ENCODE results near the gene ZCCHC7.

Gene ZCCHC7

GRCh38 chr9:37342493-37342892, 222.1 kb downstream of the ZCCHC7 start:
- DNase-seq, result no peak

DNA sequence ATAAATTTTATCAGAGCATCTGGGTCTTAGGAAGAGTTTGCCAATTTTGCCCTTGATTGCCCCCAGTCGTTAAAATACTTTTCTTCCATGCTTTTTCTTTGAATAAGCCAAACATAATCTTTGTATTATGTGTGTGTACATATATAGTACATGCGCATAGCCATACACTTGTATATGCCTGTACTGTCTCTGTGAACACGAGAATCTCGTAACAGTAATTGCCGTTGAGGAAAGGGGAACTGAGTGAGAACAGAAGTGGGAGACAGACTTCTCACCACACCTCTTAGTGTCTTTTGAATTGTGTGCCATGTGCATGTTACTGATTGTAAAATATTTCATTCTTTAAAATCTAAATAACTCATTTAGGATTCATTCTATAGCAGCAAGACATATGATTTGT, 222.5 kb downstream of the ZCCHC7 start:
- no peak for DNase-seq

DNA sequence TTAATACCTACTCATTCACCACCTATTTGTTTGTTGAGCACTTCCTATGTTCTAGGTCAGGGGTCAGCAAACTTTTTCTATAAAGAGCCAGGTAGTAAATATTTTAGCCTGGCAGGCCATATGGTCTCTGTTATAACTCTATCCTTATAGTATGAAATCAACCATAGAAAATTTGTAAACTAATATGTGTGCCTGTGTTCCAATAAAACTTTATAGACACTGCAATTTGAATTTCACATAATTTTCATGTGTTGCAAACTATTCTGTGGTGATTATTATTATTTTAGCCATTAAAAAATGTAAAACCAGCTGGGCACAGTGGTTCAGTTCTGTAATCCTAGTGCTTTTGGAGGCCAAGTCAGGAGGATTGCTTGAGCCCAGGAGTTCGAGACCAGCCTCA, 223.3 kb downstream of the ZCCHC7 start:
- DNase-seq, result no peak

GRCh38 chr9:37345038-37345437, 224.7 kb downstream of the ZCCHC7 start:
- no peak for DNase-seq

DNA sequence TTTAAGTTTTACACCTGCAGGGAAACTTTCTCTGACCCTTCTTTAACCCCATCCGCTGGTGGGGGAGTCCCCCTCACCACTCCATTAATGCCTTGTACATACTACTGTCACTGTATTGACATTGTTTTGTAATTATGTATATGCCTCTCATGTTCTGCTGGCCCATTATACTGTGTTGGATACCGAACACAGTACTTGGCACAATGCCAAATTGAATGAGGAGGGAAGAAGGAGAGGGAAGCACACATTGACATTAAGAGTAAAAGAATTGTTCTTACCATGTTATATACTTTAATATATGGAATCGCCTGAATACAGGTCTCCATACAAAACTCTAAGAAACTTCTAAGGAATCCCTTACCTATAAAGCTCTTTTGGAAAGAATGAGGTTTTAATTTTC, 228.5 kb downstream of the ZCCHC7 start:
- no peak for DNase-seq

DNA sequence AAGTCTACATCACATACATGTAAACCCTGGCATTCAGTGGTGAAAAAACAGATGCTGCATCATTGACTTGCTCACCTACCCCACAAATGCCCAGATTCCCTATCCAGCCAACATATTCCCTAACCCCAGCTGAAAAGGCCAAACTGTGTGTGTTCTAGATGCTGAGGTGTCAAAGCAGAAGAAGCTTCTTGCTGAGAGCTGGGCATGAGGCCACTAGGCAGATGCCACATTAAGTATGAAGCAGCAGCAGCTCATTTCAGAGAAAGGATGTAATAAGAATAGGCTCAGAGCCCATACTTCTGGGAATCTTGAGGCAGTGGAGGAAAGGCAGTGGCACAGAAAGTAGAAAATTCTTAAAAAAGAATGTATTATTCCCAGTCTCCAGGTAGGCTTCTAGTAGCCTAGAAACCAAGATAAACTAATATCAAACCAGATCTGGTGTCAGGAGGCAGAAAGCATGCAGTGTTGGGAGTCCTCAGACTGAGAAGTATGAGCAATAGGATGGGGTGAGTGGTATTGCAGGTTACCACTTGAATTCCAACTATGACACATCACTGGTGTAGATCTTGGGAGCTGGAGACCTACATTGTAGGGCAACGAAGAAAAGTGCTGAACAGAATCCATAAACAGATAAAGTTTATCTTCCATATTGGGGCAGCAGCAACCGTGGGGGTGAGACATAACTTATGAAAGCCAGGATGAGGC, 230.3 kb downstream of the ZCCHC7 start:
- no peak for DNase-seq

DNA sequence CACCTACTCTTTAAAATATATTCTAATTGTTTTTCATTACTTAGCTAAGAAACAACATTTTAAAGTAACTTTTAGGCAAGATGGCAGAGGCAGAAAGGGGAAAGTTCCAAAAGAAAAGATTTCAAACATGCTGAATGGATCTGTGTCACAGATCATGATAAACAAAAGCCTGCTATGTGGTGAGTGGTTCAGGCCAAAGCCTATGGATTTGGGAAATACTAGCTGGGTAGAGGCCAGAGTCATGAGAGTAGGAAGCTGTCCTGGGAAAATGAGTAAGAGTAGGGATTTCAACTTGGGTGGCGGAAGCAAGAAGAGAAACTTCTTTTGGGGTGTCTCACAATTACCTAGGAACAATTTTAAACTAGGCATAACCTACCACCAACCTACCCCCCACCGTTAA, 233.4 kb downstream of the ZCCHC7 start:
- DNase-seq, result no peak

- no peak for DNase-seq
Observed at GRCh38 chr9:37362430-37362829, 242.1 kb downstream of the ZCCHC7 start.

- no peak for DNase-seq
Observed at GRCh38 chr9:37363124-37363523, 242.8 kb downstream of the ZCCHC7 start.

DNA sequence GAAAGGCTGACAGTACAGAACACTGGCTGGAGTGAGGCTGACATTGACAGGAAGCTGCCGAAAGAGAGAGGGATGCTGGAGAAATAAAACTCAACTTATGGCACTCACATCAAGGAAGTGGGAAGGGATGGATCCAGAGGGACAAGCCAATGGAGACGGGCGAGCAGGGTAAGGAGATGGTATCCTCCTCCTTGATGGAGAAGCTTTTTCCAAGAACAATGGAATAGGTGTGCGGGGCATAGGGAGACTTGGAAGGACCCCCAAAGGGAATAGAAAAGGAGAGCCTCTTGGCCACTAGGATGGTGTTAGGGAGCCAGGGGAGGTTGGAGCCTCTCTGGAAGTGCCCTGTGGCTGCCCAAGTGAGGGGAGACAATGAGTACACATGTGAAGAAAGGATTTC, 243.8 kb downstream of the ZCCHC7 start:
- no peak for DNase-seq

- peak in 1 of 2 experiments; percentile 38 for DNase-seq
Observed at GRCh38 chr9:37364751-37365360, 244.5 kb downstream of the ZCCHC7 start.

- DNase-seq, result peak in 1 of 2 experiments; percentile 5
Observed at GRCh38 chr9:37369671-37370070, 249.3 kb downstream of the ZCCHC7 start.

DNA sequence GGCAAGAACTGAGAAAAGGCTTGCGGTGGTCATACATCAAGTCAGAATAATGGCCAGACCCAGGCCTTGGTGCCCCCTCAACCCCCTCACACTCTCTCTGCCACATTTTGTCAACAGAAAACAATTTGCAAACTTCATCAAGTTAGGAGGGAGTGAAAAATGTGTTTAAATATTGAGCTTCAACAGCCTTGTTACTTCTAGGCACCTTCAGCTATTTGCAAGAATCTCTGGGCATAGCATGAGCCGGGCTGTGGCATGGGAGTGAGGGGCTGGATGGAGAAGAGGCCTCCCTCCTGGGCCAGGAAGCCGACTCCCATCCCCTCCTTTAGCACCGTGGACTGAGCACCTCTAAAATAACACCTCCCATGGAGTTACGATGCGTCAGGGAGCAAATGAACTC, 249.9 kb downstream of the ZCCHC7 start:
- no peak for DNase-seq

- DNase-seq, result peak; percentile 23 to 52
Observed at GRCh38 chr9:37370968-37371563, 250.7 kb downstream of the ZCCHC7 start.

DNA sequence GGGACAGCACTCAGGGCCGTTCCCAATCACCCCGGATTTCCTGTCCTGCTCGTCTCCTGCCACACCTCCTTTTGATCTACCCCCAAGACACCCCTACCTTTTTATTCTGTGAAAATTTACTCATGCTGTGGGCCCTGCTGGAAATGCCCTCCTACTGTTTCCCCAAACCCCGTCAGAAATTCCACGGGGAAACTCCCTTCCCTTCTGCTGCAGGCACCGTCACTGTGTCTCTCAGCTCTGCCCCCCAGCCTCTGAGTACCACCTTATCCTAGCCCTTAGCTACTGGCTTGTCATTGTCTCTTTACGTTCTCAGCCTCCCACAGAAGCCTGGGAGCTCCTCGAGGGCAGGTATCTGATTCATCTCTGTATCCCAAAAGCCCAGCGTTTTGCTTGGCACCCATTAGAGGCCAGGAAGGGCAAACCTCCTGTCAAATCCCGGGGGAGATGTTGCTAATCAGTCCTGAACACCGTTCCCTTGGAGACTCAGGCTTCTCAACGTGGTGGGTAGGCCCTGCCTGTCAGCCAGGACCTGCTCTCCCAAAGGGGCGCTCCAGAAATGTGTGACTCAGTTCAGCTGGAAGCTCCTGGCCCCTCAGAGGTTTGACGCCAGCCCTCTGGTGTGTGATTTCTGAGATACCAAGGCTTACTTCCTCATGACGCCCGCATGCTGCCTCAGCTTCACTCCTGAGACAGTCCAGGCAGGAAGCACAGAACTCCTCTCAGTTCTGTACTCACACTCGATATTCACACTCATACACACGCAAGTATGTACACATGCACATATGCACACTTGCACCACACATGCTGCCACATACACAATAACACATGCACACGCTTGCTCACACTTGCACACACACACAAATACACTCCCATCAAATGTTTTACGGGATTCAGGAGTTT, 251.4 kb downstream of the ZCCHC7 start:
- DNase-seq, result peak in 1 of 2 experiments; percentile 49

DNA sequence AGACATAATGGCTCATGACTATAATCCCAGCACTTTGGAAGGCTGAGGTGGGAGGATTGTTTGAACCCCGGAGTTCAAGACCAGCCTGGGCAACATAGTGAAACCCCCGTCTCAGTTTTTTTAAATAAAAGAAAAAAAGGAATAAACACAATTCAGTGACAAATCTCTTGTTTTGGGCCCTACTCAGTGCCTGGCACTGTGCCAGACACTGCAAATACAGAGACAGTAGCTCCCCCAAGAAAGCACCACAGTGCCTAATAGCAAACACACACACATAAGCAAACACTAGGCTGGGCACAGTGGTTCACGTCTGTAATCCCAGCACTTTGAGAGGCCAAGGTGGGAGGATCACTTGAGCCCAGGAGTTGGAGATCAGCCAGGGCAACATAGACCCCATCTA, 252.5 kb downstream of the ZCCHC7 start:
- DNase-seq, result no peak

DNA sequence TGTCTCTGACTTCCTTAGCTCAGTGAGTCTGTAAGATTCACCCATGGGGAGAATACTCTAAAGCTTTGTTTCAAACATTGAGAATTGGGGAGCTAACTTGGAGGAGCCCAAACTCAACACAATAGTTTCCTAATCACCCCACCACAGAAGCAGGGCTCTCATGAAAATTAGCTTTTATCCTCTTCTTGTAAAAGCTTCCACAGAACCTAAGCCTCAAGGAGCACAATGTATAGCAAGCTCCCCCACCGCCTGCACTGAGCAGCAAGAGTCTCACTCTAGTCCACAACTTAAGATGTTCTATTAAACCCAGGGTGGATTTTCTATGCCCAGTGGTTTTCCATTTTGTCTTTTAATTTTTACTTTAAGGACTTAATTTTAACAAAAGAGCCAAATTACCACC, 253.2 kb downstream of the ZCCHC7 start:
- DNase-seq, result no peak

GRCh38 chr9:37374892-37375291, 254.5 kb downstream of the ZCCHC7 start:
- no peak for DNase-seq

- no peak for DNase-seq
Observed at GRCh38 chr9:37377688-37378612, 257.6 kb downstream of the ZCCHC7 start.

GRCh38 chr9:37378613-37379004, 258.2 kb downstream of the ZCCHC7 start:
- DNase-seq, result no peak

DNA sequence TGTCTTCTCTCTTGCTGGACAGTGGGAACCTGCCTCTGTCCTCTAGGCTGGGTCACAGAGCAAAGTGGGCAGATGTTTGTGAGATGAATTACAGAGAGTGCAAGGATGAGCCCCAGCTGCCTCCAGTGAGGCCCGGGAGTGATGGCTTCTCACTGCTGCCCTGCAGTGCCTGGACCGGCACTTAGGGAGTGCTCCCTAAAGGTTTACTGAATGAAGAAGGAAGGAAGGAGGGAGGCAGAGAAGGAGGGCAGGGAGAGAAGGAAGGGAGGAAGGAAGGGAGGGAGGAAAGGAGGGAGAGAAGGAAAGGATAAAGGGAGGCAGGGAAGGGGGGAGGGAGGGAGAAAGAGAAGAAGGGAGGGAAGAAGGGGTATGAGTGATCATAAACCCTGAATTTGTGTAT, 259.5 kb downstream of the ZCCHC7 start:
- no peak for DNase-seq

- no peak for DNase-seq
Observed at GRCh38 chr9:37380570-37380969, 260.2 kb downstream of the ZCCHC7 start.
